ENCODE results near the gene ECI2.

GRCh38 chr6:4159491-4159890, 24.1 kb upstream of the ECI2 start:
- TF ChIP-seq, protein P1, sequence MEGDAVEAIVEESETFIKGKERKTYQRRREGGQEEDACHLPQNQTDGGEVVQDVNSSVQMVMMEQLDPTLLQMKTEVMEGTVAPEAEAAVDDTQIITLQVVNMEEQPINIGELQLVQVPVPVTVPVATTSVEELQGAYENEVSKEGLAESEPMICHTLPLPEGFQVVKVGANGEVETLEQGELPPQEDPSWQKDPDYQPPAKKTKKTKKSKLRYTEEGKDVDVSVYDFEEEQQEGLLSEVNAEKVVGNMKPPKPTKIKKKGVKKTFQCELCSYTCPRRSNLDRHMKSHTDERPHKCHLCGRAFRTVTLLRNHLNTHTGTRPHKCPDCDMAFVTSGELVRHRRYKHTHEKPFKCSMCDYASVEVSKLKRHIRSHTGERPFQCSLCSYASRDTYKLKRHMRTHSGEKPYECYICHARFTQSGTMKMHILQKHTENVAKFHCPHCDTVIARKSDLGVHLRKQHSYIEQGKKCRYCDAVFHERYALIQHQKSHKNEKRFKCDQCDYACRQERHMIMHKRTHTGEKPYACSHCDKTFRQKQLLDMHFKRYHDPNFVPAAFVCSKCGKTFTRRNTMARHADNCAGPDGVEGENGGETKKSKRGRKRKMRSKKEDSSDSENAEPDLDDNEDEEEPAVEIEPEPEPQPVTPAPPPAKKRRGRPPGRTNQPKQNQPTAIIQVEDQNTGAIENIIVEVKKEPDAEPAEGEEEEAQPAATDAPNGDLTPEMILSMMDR (IDR thresholded peaks at IDR 0.05; ENCODE audit: low read depth, low read length) = no peak
- TF ChIP-seq POLR2A (IDR thresholded peaks at IDR 0.05; ENCODE audit: extremely low read depth, insufficient read length) = no peak
- TF ChIP-seq, protein P2, sequence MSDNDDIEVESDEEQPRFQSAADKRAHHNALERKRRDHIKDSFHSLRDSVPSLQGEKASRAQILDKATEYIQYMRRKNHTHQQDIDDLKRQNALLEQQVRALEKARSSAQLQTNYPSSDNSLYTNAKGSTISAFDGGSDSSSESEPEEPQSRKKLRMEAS (IDR thresholded peaks at IDR 0.05; ENCODE audit: low read depth, low read length) = no peak
- no peak for TF ChIP-seq MYC (IDR thresholded peaks at IDR 0.05; ENCODE audit: low read depth, low read length)
